ENCODE measurements around the gene BPIFB3.

DNA sequence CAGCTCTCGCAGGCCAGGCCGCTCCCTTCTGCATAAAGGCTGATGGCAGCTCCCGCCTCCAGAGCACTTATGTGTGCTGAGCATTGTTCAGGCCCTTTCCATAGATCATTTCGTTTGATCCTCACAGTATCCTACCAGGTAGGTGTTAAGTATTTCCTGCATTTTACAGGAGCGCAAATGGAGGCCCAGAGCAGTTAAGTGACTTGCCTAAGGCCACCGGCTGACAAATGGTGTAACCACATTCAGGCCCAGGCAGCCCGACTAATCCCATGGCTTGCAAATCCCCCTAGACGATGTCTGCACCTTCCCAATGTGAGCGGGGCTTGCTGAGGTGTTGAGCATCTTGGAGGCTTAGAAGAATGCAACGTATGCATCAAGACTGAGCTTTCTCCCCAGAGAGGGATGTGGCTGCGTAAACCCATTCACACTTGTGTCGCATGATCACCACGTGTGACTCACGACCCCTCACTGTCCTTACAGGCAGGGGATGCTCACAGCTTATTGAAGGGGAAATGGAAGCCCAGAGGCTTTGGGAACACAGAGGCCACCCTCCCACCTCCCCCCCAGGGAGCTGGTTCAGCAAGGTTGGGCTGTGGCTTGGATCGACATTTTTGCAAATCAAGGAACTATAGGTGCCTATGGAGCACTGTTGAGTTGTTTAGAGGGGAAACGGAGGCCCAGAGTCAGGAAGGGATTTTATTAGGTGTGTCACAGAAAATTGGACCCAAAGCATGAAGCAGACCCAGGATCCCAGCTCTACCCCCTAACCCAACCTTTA lies 39.2 kb upstream of the BPIFB3 start:
- TF ChIP-seq, protein P1, sequence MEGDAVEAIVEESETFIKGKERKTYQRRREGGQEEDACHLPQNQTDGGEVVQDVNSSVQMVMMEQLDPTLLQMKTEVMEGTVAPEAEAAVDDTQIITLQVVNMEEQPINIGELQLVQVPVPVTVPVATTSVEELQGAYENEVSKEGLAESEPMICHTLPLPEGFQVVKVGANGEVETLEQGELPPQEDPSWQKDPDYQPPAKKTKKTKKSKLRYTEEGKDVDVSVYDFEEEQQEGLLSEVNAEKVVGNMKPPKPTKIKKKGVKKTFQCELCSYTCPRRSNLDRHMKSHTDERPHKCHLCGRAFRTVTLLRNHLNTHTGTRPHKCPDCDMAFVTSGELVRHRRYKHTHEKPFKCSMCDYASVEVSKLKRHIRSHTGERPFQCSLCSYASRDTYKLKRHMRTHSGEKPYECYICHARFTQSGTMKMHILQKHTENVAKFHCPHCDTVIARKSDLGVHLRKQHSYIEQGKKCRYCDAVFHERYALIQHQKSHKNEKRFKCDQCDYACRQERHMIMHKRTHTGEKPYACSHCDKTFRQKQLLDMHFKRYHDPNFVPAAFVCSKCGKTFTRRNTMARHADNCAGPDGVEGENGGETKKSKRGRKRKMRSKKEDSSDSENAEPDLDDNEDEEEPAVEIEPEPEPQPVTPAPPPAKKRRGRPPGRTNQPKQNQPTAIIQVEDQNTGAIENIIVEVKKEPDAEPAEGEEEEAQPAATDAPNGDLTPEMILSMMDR (conservative IDR thresholded peaks at IDR 0.05) = no peak
- TF ChIP-seq ZFX (IDR thresholded peaks at IDR 0.05) = no peak
